ENCODE results near the gene ZNF662.

Gene ZNF662

DNA sequence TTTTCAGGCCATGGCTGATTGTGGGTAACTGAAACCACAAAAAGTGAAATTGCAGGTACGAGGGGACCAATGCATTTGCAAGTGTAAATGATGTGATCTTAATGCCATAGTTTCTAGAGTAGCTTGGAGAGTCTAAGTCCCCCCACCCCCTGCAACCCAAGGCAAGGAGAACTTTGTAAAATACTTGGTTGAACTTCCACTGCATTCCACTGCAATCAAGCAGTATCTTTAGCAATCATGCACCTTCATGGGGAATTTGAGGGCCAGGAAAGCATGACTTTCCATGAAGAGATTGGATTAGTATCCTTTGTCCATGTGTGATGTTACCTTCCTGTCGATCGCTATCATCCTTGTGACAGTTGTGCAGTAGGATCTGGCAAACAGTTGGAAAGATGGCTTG is 18.9 kb upstream of the ZNF662 start:
- no peak for FAIRE-seq

DNA sequence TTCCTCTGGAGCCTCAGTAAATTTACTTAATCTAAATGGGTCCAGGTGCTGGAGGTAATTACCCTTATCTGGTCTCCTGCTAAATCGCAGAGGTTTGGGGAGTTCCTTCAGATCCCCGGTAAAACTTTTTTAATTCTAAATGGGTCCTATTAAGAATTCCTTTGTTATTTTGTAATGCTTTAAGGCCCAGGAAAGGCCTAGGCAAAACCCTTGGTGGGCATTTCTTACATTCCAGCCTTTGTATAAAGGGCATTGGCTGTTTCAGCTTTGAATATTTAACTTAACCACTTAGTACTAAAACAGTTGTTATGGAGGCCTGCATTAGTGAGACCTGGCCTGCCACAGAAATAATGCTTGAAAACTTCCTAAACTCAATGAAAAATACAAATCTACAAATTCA is 14.9 kb upstream of the ZNF662 start:
- no peak for FAIRE-seq

DNA sequence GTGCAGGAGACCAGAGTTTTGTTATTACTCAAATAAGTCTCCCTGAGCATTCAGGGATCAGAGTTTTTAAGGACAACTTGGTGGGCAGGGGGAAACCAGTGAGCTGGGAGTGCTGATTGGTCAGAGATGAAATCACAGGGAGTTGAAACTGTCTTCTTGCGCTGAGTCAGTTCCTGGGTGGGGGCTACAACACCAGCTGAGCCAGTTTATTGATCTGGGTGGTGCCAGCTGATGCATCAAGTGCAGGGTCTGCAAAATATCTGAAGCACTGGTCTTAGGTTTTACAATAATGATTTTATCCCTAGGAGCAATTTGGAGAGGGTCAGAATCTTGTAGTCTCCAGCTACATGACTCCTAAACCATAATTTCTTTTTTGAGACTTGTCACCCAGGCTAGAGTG is 13.8 kb upstream of the ZNF662 start:
- FAIRE-seq = no peak

- FAIRE-seq = no peak
These were observed 13.1 kb upstream of the ZNF662 start for GRCh38 chr3:42892807-42893206.

- FAIRE-seq = no peak
These were observed 11.0 kb upstream of the ZNF662 start for GRCh38 chr3:42894698-42895579.

DNA sequence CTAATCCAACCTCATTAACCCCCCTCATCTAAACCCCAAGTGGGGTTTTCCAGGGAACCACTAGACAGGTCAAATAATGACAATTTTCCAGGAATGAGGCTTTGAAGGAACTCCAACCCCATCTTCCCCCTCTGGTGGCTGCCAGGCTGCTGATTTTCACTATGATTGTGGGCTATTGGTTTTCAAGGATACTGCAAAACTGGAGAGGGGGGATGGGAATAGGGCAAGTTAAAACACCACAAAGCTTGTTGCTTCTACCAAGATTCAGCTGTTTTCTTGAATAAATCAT is 10.4 kb upstream of the ZNF662 start:
- FAIRE-seq = no peak

- FAIRE-seq = no peak
These were observed 6.9 kb upstream of the ZNF662 start for GRCh38 chr3:42898896-42899675.

GRCh38 chr3:42900226-42901072 is 5.5 kb upstream of the ZNF662 start:
- FAIRE-seq = no peak

DNA sequence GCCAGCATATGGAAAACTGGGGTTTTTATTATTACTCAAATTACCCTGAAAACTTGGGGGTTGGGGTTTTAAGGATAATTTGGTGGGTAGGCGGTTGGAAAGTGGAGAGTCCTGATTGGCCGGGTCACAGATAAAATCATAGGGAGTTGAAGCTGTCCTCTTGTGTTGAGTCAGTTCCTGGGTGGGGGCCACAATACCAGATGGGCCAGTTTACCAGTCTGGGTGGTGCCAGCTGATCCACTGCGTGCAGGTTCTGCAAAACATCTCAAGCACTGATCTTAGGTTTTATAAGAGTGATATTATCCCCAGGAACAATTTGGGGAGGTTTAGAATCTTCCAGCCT is 4.9 kb upstream of the ZNF662 start:
- no peak for FAIRE-seq

DNA sequence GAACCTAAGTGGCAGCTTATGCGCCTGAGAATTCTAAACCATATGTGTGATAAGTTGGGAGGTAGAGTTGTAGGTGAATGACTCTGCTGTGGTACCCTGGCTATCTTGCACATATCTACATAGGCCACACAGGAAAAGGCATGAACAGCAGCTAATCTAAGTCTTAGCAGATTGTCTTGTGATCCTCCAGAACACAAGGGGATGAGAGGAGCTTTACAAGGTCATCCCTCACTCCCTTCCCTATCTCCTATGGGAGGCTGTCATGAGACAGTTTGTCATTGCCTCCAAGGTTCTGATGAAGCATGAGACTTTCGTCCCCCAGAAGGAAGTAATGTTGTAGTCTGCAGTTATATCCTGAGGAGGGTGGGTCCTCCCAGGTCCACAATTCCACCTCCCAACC is 3.7 kb upstream of the ZNF662 start:
- no peak for FAIRE-seq

DNA sequence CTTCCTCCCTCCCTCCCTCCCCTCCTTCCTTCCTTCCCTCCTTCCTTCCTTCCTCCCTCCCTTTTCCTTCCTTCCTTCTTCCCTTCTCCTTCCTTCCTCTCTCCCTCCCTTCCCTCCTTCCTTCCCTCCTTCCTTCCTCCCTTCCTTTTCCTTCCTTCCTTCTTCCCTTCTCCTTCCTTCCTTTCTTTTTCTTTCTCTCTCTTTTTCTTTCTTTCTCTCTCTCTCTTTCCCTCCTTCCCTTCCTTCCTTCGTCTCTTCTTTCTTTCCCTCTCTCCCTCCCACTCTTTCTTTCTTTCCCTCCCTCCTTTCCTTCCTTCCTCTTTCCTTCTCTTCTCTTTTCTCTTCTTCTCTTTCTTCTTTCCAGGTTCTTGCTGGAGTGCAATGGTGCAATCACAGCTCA is 1.9 kb upstream of the ZNF662 start:
- FAIRE-seq = no peak

DNA sequence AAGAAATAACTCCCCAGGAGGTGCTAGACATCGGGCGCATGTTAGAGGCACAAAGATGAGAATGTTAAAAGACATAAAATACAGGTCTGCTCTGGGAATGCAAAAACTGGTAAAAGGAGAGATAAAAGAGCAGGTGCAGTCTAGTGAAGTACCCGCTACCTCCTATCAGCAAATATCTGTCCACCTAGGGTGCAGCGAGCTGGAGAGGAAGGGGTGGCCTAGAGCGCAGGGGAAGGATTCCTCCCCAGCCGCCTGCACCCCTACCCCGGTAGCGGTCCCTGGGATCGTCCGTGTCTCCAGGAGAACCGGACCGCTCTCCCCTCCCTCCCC is 237 bp upstream of the ZNF662 start:
- FAIRE-seq = no peak

GRCh38 chr3:42906848-42907183 is 874 bp downstream of the ZNF662 start:
- no peak for FAIRE-seq

DNA sequence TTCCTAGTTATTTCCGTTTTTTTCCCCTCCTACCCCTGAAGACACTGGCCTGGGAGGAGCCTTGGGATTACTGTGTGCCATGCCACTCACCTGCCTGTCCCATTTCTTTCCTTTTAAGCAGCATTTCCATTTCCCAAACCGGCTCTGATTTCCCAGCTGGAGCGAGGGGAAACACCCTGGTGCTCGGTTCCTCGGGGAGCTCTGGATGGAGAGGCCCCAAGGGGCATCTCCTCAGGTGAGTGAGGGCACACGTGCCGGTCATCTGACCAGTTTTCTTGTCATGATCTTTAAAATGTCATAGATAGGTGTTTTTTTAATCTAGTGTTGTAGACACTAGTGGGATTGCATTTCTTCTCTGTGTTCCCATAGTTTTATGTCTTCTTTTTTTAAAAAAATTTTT is 2.7 kb downstream of the ZNF662 start:
- no peak for FAIRE-seq

DNA sequence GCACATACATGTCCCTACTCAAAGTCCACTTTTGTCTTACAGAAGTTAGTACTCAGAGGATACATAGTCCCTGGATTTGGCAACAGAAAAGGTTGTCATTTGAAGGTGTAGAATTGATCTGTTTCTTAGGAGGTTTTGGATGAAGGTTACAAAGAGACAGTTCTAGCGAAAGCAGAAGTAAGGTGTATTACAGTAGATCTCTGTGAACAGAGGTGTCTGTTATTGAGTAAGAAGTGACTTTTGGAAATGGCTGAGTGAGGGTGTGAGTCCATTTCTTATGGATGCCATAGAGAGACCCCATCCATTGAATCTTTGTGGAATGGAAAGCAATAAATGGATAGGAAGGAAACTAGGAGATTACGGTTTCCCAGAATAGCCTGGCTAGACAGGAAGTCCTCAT is 5.6 kb downstream of the ZNF662 start:
- FAIRE-seq = no peak

DNA sequence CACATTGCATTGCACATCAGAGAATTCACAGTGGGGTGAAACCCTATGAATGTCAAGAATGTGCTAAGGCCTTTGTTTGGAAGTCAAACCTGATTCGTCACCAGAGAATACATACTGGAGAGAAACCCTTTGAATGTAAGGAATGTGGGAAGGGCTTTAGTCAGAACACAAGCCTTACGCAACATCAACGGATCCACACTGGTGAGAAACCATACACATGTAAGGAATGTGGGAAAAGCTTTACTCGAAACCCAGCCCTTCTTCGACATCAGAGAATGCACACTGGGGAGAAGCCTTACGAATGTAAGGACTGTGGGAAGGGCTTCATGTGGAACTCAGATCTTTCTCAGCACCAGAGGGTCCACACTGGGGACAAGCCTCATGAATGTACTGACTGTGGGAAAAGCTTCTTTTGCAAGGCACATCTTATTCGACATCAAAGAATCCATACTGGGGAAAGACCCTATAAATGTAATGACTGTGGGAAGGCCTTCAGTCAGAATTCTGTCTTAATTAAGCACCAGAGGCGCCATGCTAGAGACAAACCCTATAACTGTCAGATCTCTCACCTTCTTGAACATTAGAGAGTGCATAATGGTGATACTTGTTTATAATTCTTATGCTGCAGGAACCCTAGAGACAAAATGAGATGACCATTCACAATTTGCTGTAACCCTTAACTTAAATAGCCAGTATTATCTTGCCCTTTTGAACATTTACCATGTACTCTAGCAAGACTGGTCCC is 9.0 kb downstream of the ZNF662 start:
- FAIRE-seq = no peak

DNA sequence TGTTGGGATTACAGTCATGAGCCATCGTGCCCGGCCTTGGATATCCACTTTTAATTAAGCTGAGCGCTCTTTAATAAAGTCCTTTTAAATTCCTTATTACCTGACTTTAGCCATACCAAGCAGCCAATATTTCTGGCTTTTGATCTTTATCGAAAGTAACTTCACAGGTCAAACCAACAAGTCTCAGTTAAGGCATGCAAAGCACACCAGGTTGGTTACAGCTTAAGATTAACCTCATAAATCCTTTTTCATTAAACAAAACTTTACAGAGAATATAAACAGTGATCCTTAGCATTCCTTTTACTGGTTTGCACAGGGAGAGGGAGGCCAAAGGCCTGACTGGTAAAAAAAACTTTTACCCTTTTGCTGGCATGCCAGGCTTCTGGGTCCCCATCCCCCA is 17.7 kb downstream of the ZNF662 start:
- FAIRE-seq = no peak

GRCh38 chr3:42926310-42926709 is 20.4 kb downstream of the ZNF662 start:
- FAIRE-seq = no peak

GRCh38 chr3:42934111-42934510 is 28.2 kb downstream of the ZNF662 start:
- no peak for FAIRE-seq

- FAIRE-seq = no peak
These were observed 29.0 kb downstream of the ZNF662 start for GRCh38 chr3:42934910-42935309.

DNA sequence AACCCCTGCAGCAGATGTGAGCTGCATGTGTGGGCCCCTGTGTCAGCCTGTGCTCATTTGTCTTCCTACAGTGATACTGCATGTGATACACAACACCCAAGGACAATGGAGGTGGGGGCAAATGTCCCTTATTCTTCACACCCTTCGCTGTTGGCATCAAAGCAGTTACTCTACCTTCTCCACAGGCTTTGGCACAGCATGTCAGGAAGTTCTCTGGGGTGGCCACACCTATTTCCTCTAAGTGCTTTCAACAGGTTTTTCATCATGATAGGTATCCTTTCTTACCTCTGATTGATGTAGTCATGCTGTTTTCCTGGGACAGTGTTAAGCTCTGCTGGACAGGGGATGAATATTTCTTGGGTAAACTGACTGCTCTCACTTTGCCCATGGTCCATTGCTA is 29.5 kb downstream of the ZNF662 start:
- no peak for FAIRE-seq

DNA sequence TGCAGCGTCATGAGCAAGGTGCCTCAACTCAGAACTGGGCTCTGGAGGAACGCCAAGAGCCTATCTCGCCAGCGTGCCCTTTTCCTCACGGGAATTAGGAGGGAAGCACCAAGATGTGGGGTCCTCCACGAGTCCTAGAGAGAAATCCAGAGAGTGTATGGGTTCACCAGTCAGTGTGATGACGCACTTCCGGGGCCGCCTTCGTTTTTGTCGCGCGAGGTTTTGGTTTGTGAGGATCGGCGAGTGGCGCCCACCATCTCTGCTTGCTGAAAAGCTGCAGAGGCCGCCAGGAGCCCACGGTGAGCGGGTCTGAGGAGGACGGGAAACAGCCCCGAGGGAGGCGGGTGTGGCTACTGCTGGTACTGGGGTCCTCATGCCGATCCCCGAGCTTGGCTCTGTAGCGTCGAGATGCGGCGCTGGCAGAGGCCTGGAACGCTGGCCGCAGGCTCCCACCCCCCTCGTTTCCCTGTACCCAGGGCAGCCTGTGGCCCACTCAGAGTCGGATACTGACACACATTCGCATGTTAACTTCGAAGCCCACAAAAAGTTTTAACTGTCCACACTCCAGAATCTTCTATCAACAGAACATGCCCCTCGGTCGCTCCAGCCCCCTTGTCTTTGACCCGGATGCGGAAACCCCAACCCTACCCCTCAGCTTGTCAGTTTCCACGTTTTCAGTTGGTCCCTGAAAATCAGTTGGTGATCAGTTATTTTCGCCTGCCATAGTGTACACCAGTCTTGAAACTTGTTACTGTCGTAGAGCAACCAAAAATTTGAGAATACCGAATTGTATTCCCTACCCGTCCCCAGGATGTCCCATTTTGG is 30.4 kb downstream of the ZNF662 start:
- FAIRE-seq = no peak
